HL-60 (cell line): Measurements from ENCODE around the gene NPW.

Source experiments
- DNase-seq, 2 experiments: peaks; one replicate each; pipeline ENCODE4 v3.0.0-alpha.2; 2010 to 2020; ENCODE audit warnings: low read depth in 1 of 2, low spot score in 1 of 2
- H3K27ac ChIP-seq: fragments of 250-450 bp; sonication (Bioruptor Pico); replicated peaks from 2 replicates; pipeline ENCODE4 v1.5.1; 2020; ENCODE audit warnings: mild to moderate bottlenecking, moderate library complexity
- H3K27me3 ChIP-seq: fragments of 250-450 bp; sonication (Bioruptor Pico); 2 replicates; pipeline ENCODE4 v1.5.1; 2021; ENCODE audit warnings: mild to moderate bottlenecking, moderate library complexity; ENCODE audit not compliant: insufficient read depth, poor library complexity, severe bottlenecking
- H3K4me3 ChIP-seq: replicated peaks from 2 replicates; pipeline ENCODE4 v1.5.1; 2011; ENCODE audit warnings: mild to moderate bottlenecking, control low read depth, low read length; ENCODE audit not compliant: insufficient read depth
- GABPA ChIP-seq: IDR thresholded peaks from 2 replicates; pipeline ENCODE4 v1.6.1; 2012; ENCODE audit warnings: low read depth
- POLR2AphosphoS5 ChIP-seq: IDR thresholded peaks from 2 replicates; pipeline ENCODE4 v1.6.1; 2012; ENCODE audit warnings: low read depth
- SPI1 ChIP-seq: IDR thresholded peaks from 2 replicates; pipeline ENCODE4 v1.6.1; 2012; ENCODE audit warnings: low read depth, mild to moderate bottlenecking, borderline replicate concordance
- long read RNA-seq: library from polyadenylated mRNA; unstranded; transcript quantifications from one replicate; pipeline ENCODE4 v2.0.0, GENCODE V29; 2020
- TF ChIP-seq, protein P1 (sequence below): IDR thresholded peaks from one replicate; pipeline ENCODE4 v1.5.1; 2011; ENCODE audit warnings: low read length, control low read depth, inconsistent platforms; ENCODE audit not compliant: insufficient read depth
- TF ChIP-seq, protein P2 (sequence below): IDR thresholded peaks from 2 replicates; pipeline ENCODE4 v1.6.1; 2012; ENCODE audit warnings: low read depth; ENCODE audit not compliant: insufficient replicate concordance

Gene NPW
- long read RNA-seq, result 0 reads

DNA sequence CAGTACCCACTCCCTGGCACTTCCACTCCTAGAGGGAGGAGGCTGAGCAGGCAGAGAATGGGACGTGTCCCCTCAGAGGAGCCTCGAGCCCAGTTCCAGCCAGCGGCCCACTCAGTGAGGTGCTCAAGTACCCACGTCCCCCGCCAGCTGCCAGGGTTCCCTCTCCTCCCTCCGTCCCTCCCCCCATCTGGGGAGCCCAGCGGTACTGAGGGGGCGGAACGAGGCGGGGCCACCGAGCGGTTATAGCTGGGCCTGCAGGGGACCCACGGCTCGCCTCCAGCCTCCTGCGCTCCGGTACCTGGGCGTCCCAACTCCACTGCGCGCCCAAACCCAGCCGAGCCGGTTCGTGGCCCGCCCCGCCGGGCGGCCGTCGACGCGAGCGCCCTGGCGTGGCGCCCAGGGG, at the start of gene NPW:
TSS of gene NPW (plus strand) at position 268 of the 403 bp plus-strand sequence.
- peaks cover 19% of the 10 kb centered on the region for H3K27me3 ChIP-seq
- no peak for TF ChIP-seq GABPA
- TF ChIP-seq, protein P1, sequence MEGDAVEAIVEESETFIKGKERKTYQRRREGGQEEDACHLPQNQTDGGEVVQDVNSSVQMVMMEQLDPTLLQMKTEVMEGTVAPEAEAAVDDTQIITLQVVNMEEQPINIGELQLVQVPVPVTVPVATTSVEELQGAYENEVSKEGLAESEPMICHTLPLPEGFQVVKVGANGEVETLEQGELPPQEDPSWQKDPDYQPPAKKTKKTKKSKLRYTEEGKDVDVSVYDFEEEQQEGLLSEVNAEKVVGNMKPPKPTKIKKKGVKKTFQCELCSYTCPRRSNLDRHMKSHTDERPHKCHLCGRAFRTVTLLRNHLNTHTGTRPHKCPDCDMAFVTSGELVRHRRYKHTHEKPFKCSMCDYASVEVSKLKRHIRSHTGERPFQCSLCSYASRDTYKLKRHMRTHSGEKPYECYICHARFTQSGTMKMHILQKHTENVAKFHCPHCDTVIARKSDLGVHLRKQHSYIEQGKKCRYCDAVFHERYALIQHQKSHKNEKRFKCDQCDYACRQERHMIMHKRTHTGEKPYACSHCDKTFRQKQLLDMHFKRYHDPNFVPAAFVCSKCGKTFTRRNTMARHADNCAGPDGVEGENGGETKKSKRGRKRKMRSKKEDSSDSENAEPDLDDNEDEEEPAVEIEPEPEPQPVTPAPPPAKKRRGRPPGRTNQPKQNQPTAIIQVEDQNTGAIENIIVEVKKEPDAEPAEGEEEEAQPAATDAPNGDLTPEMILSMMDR, result no peak
- TF ChIP-seq SPI1, result no peak
- TF ChIP-seq, protein P2, sequence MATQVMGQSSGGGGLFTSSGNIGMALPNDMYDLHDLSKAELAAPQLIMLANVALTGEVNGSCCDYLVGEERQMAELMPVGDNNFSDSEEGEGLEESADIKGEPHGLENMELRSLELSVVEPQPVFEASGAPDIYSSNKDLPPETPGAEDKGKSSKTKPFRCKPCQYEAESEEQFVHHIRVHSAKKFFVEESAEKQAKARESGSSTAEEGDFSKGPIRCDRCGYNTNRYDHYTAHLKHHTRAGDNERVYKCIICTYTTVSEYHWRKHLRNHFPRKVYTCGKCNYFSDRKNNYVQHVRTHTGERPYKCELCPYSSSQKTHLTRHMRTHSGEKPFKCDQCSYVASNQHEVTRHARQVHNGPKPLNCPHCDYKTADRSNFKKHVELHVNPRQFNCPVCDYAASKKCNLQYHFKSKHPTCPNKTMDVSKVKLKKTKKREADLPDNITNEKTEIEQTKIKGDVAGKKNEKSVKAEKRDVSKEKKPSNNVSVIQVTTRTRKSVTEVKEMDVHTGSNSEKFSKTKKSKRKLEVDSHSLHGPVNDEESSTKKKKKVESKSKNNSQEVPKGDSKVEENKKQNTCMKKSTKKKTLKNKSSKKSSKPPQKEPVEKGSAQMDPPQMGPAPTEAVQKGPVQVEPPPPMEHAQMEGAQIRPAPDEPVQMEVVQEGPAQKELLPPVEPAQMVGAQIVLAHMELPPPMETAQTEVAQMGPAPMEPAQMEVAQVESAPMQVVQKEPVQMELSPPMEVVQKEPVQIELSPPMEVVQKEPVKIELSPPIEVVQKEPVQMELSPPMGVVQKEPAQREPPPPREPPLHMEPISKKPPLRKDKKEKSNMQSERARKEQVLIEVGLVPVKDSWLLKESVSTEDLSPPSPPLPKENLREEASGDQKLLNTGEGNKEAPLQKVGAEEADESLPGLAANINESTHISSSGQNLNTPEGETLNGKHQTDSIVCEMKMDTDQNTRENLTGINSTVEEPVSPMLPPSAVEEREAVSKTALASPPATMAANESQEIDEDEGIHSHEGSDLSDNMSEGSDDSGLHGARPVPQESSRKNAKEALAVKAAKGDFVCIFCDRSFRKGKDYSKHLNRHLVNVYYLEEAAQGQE, result no peak
- no peak for TF ChIP-seq POLR2AphosphoS5

DNA sequence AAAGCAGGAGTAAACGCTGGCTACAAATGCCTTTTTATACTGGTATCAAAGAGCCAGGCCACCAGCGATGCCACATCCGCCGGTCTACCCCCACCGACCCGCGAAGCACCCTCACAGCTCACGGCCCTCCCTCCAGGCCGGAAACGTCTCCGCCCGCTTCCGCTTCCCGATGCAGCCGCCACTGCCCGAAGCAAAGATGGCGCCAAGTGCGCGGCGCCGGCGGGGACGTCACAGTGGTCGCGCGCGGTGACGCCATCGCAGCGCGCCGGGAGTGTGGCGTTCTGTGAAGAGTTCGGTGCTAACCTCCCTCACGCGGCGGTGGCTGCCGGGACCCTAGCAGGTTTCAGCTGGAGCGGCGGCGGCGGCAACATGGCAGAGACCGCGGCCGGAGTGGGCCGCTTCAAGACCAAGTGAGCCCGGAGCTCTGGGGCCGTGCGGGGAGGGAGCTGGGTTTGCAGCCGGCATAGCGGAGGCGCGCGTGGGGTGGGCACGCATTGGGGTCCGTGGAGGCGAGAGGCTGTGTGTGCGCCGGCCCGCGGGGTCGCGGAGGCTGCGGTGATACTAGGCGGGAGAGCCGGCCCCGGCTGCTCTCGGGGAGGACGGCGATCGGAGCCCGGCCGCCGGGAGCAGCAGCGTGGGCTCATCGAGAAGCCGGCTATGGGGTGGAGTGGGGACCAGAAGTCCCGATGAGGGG, 47.6 kb upstream of the NPW start, which contains the start of gene TBL3:
TSS of gene TBL3 (plus strand) at position 258 of the 694 bp plus-strand sequence. CDS start at position 370, 112 bp downstream.
- peak; percentile 93 to 94 for DNase-seq

More for the DNA sequence above, at the start of gene NPW:
- Histone ChIP-seq H3K4me3 (no peak within 1 kb of the TSS), H3K27ac (no peak within 1 kb of the TSS)
- no peak for DNase-seq

DNA sequence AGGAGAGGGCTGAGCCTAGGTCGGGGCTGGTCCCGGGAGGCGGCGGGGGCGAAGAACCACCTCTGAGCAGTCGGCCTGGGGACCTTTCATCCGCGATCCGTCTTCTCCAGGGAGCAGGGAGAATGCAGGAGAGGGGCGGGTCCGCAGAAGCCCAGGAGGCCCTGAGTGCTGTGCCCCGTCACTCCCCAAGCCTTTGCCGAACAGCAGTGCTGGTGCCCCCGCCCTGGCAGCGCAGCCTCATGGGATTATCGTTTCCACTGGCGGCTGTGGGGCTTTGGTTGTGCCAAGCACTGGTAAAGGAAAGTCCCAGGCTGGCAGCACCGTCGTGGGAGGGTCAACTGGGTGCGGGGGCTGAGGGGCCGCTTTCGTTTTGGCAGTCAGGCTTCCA, 47.1 kb upstream of the NPW start:
- Histone ChIP-seq H3K4me3 (peak overlapping the region; percentile 100), H3K27me3 (no peaks in the 10 kb centered on the region), H3K27ac (peak overlapping the region; percentile 82)
- TF ChIP-seq, protein P2, result no peak
- TF ChIP-seq, protein P1, result no peak
- TF ChIP-seq SPI1 (no peak), GABPA (no peak), POLR2AphosphoS5 (no peak)
- no peak for DNase-seq

More for the DNA sequence above, 47.6 kb upstream of the NPW start, which contains the start of gene TBL3:
- Histone ChIP-seq H3K27ac (peak within 1 kb of the TSS; percentile 82), H3K4me3 (peak within 1 kb of the TSS; percentile 100), H3K27me3 (no peaks in the 10 kb centered on the region)
- peak; percentile 94 for TF ChIP-seq GABPA
- TF ChIP-seq, protein P1, result no peak
- peak; percentile 95 for TF ChIP-seq POLR2AphosphoS5
- TF ChIP-seq, protein P2, result peak; percentile 15
- TF ChIP-seq SPI1, result peak; percentile 59; the same call in 1 of the 2 replicates
